Stimulated activated CD4-positive, alpha-beta T cell treated with anti-CD3 and anti-CD28 coated beads, Interleukin-4, amount 100 ng/mL, for 4 hours (primary cell): ENCODE results near the gene BPIFA2.
"Not testable (repeated sequence)": the region's sequence is repeated elsewhere in the genome, so short reads cannot be mapped to it uniquely, and the experiment has no call there.

Source experiments
- DNase-seq, 2 experiments: peaks; one replicate each; pipeline ENCODE4 v3.0.0-alpha.2; 2020

BPIFA2 gene, protein sequence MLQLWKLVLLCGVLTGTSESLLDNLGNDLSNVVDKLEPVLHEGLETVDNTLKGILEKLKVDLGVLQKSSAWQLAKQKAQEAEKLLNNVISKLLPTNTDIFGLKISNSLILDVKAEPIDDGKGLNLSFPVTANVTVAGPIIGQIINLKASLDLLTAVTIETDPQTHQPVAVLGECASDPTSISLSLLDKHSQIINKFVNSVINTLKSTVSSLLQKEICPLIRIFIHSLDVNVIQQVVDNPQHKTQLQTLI

GRCh38 chr20:33167859-33168258 is at the start of gene BPIFA2:
Gene BPIFA2, plus strand, starts transcription at chr20:33168159. Its CDS starts 987 bp downstream, at chr20:33169146.
- no peak for DNase-seq

GRCh38 chr20:33119725-33120720 is 47.9 kb upstream of the BPIFA2 start:
- no peak for DNase-seq

GRCh38 chr20:33120934-33121333 is 47.0 kb upstream of the BPIFA2 start:
- DNase-seq, result no peak

- DNase-seq, result not testable (repeated sequence)
Observed at GRCh38 chr20:33122297-33122696, 45.7 kb upstream of the BPIFA2 start.

- no peak for DNase-seq
Observed at GRCh38 chr20:33124261-33124660, 43.7 kb upstream of the BPIFA2 start.

DNA sequence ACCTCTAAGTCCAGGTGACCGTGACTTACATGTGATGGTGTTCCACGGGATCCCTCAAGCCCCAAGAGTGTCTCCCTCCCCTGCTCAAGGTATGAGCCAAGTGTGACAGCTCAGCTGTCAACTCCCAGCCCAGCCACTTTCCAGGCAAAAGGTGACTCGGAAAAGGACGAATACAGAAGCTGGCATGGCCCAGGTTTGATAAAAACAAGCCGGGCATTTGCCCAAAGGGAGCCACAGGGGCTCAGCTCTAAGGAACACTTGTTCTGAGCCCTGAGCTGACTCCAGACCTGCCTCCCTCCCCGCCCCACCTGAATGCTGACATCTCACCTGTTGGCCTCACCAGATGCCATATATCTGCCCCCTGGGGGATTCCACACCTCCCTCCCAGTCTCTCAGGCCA is 43.0 kb upstream of the BPIFA2 start:
- DNase-seq, result no peak

GRCh38 chr20:33125983-33126382 is 42.0 kb upstream of the BPIFA2 start:
- no peak for DNase-seq

DNA sequence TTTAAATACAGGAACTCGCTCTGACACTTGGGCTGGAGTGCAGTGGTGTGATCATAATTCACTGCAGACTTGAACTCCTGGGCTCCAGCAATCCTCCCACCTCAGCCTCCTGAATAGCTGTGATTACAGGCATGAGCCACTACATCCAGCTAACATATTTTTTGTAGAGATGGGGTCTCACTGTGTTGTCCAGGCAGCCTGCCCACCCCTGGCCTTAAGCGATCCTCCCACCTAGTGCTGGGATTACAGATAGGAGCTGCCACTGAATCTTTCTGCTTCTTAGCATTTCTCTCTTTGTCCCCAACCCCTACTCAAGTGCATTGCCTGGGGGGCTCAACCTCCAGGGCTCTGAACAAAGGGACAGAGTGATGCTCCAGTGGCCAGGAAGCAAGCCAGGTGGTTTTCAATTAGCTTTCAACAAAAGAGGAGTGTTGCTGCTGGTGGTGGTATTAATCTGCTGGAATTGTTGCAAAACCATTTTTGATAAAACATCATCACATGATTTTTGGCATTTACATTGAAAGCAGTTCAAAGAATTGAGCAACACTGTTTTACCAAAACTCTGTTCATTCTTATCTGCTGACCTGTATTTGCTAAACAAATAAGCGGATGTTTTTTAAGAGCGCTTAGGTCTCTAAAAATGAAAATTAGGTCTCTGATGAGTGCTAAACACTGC is 40.4 kb upstream of the BPIFA2 start:
- no peak for DNase-seq

DNA sequence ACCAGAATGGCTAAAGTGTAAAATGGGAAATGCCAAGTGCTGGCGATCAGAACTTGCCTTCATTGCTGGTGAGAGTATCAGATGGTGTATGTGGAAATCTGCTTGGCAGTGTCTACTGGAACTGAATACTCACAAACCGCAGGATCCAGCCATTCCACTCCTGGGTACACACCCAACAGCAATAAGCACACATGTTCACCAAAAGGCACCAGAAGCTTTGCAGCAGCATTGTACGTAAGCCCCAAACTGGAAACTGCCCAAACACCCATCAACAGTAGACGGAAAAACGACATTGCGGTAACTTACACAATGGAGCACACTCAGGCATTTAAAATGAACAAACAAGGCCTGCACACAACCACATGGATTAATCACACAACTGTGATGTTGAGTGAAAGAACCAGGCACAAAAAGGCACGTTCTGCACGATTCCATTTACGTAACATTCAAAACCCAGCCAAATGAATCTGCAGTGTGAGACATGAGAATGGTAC is 37.3 kb upstream of the BPIFA2 start:
- DNase-seq, result no peak

- no peak for DNase-seq
Observed at GRCh38 chr20:33131949-33132473, 35.9 kb upstream of the BPIFA2 start.

DNA sequence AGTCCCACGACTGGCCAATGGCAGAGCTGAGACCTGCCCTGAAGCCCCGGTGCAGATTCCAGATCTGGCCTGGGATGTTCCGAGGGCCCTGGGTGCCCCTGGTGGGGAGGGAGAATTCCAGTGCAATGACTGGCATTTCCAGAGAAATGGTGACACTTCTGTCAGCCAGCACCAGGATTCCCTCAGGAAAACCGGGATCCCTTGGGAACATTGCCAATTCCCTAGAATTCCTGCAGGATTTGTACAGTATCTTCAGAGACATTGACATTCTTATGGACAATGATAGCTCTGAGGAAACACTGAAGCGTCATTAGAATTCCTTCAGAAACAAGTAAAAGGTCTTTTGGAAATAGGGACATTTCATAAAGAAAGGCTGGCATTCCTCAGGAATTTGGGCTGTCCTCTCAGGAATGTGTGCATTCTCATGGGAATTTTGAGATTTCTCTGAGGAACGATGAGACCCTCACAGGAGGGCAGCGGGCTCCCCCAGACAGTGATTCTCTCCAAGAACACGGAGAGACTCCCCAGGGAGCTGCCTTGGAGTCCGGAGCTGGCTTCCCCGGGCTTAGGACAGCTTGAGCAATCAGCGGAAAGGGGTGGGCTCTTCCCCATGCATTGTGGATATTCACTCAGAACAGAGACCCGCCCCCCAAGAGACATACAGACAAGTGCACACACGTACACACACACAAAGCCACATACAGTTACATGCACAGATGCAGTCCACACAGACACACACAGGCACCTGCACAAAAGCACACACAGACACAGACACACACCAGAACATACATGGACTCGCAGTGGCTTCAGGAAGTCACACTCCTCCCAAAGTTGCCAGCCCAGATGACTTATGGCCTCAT is 35.2 kb upstream of the BPIFA2 start:
- no peak for DNase-seq

GRCh38 chr20:33133373-33133941 is 34.5 kb upstream of the BPIFA2 start:
- no peak for DNase-seq

DNA sequence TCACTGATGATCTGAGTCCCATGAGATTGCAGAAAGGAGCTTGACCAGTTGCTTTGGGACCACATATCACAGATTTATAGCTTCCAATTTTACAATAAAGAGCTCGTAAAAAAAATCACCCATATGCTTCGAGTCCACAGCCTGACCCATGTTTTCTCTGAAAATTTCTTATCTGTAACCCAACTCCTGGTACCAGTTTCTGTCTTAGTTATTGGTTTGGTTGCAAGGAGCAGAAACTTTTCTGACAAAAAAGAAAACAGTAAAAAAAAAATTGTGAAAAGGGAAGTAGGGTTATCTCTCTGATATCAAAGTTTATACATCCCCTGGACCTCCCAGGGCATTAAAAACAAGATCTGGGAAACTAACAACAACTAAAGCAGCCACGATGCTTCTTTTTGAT is 30.8 kb upstream of the BPIFA2 start:
- DNase-seq, result no peak

GRCh38 chr20:33139467-33139866 is 28.5 kb upstream of the BPIFA2 start:
- no peak for DNase-seq

GRCh38 chr20:33145521-33145920 is 22.4 kb upstream of the BPIFA2 start:
- DNase-seq, result no peak

GRCh38 chr20:33147299-33147698 is 20.7 kb upstream of the BPIFA2 start:
- DNase-seq, result no peak

DNA sequence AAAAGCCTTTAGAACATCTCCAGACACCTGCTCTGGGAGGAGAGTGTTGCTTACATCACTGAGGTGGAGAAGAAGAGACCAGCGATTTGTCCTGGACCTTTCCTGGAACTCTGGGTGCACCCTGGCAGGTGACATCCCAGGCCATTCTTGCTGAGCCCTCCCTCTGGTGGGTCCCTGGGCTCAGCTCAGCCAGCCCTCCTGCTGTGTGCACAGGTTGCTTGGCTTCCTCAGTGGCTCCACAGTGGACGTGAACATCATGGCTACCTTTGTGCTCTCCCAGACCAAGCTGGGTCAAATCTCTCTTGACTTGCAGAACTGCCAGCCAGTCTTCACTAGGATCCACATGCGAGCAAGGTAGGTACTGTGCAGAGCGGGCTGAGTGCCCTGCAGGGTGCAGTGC is 19.9 kb upstream of the BPIFA2 start:
- no peak for DNase-seq

- no peak for DNase-seq
Observed at GRCh38 chr20:33154252-33154651, 13.7 kb upstream of the BPIFA2 start.

GRCh38 chr20:33158637-33159385 is 9.1 kb upstream of the BPIFA2 start:
- no peak for DNase-seq

GRCh38 chr20:33159713-33160112 is 8.2 kb upstream of the BPIFA2 start:
- no peak for DNase-seq

DNA sequence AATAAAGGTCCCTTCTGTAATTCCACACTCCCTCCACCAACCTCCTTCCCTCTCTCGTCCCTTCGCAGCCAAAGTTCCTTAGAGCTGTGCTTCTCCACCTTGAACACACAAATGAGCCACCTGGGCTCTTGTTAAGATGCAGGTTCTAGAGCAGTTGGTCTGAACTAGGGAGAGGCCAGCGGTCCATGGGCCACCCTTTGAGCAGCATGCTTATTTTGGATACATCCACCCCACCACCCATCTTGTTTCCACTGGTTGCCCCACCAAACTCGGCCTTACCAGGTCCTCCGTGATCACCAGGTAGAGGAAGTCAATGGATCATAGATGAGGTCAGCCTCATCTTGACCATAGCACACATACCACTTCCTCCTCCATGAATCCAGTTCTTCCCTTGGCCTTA is 7.3 kb upstream of the BPIFA2 start:
- DNase-seq, result no peak
